HG03135 (cell line): ENCODE measurements around the gene SDR42E2.
"Not testable (repeated sequence)": the region's sequence is repeated elsewhere in the genome, so short reads cannot be mapped to it uniquely, and the experiment has no call there.

ENCODE experiments used
- ATAC-seq: cut with Tn5 transposase; IDR thresholded peaks from one replicate; pipeline ENCODE4 v1.9.1; 2021; ENCODE audit warnings: mild to moderate bottlenecking, moderate library complexity; ENCODE audit not compliant: unreplicated experiment

Gene SDR42E2

GRCh38 chr16:22161999-22162655 lies at the start of gene SDR42E2:
SDR42E2 (plus strand) TSS chr16:22162506; CDS start chr16:22165583, 3,077 bp downstream.
- ATAC-seq: no peak

GRCh38 chr16:22116095-22116700 lies 46.1 kb upstream of the SDR42E2 start:
- ATAC-seq: no peak

GRCh38 chr16:22117609-22118008 lies 44.7 kb upstream of the SDR42E2 start:
- ATAC-seq: no peak

GRCh38 chr16:22120440-22120839 lies 41.9 kb upstream of the SDR42E2 start:
- ATAC-seq: no peak

- no peak for ATAC-seq
Observed at GRCh38 chr16:22122239-22122638, 40.1 kb upstream of the SDR42E2 start.

- ATAC-seq: no peak
Observed at GRCh38 chr16:22123146-22123545, 39.2 kb upstream of the SDR42E2 start.

- ATAC-seq: no peak
Observed at GRCh38 chr16:22123759-22124490, 38.4 kb upstream of the SDR42E2 start.

GRCh38 chr16:22124583-22125284 lies 37.6 kb upstream of the SDR42E2 start:
- ATAC-seq: no peak

- no peak for ATAC-seq
Observed at GRCh38 chr16:22126037-22126558, 36.2 kb upstream of the SDR42E2 start.

GRCh38 chr16:22128537-22128936 lies 33.8 kb upstream of the SDR42E2 start:
- not testable (repeated sequence) for ATAC-seq

- ATAC-seq: no peak
Observed at GRCh38 chr16:22130528-22130927, 31.8 kb upstream of the SDR42E2 start.

GRCh38 chr16:22132801-22133200 lies 29.5 kb upstream of the SDR42E2 start:
- ATAC-seq: no peak

GRCh38 chr16:22138482-22138881 lies 23.8 kb upstream of the SDR42E2 start:
- ATAC-seq: no peak

- no peak for ATAC-seq
Observed at GRCh38 chr16:22139008-22139407, 23.3 kb upstream of the SDR42E2 start.

GRCh38 chr16:22139732-22140131 lies 22.6 kb upstream of the SDR42E2 start:
- ATAC-seq: no peak

GRCh38 chr16:22141767-22142166 lies 20.5 kb upstream of the SDR42E2 start:
- no peak for ATAC-seq

GRCh38 chr16:22144520-22144919 lies 17.8 kb upstream of the SDR42E2 start:
- no peak for ATAC-seq

- ATAC-seq: no peak
Observed at GRCh38 chr16:22147853-22148252, 14.5 kb upstream of the SDR42E2 start.

GRCh38 chr16:22151246-22151998 lies 10.9 kb upstream of the SDR42E2 start:
- no peak for ATAC-seq

GRCh38 chr16:22152316-22152715 lies 10.0 kb upstream of the SDR42E2 start:
- ATAC-seq: no peak
